Measurements from ENCODE around the gene MAPK4.

MAPK4 gene

GRCh38 chr18:50581517-50581916, 21.6 kb downstream of the MAPK4 start (continued):
- no peak for TF ChIP-seq ZNF335 (tag by site-specific recombination; conservative IDR thresholded peaks at IDR 0.05)
- TF ChIP-seq, protein P1, sequence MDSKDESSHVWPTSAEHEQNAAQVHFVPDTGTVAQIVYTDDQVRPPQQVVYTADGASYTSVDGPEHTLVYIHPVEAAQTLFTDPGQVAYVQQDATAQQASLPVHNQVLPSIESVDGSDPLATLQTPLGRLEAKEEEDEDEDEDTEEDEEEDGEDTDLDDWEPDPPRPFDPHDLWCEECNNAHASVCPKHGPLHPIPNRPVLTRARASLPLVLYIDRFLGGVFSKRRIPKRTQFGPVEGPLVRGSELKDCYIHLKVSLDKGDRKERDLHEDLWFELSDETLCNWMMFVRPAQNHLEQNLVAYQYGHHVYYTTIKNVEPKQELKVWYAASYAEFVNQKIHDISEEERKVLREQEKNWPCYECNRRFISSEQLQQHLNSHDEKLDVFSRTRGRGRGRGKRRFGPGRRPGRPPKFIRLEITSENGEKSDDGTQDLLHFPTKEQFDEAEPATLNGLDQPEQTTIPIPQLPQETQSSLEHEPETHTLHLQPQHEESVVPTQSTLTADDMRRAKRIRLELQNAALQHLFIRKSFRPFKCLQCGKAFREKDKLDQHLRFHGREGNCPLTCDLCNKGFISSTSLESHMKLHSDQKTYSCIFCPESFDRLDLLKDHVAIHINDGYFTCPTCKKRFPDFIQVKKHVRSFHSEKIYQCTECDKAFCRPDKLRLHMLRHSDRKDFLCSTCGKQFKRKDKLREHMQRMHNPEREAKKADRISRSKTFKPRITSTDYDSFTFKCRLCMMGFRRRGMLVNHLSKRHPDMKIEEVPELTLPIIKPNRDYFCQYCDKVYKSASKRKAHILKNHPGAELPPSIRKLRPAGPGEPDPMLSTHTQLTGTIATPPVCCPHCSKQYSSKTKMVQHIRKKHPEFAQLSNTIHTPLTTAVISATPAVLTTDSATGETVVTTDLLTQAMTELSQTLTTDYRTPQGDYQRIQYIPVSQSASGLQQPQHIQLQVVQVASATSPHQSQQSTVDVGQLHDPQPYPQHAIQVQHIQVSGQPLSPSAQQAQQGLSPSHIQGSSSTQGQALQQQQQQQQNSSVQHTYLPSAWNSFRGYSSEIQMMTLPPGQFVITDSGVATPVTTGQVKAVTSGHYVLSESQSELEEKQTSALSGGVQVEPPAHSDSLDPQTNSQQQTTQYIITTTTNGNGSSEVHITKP (tag by site-specific recombination; IDR thresholded peaks at IDR 0.05): no peak

DNA sequence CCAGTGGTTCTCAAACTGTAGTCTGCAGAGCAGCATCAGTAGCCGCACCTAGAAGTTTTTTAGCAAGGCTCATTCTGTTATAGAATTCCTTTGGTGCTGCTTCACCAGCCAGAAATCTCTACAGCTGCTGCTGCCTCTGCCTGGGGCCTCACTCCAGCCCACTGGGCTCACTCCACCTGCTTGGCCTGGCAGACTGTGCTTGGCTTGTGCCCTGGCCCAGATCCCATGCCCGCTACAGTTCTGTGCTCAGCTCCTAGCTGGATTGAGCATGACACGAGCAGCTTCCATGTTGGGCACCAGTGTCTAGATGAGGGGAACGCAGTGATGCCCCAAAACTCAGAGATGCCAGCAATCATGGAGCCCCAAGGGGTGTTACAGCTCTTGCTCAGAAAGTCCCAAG, 22.6 kb downstream of the MAPK4 start:
- Histone ChIP-seq H3K4me1 (ENCODE audit: control insufficient read depth, insufficient read depth, low read length) (no peaks in the 10 kb centered on the region), H3K27ac (ENCODE audit: extremely low read depth, low read depth, low read length) (no peak overlapping the region), H3K4me3 (ENCODE audit: low read depth, low read length) (no peak overlapping the region), H3K36me3 (ENCODE audit: control insufficient read depth in 2 of 2, insufficient read depth in 1 of 2, low read length in 2 of 2) (no peaks in the 10 kb centered on the region), H3K9me3 (ENCODE audit: control insufficient read depth, insufficient read depth, low read depth, low read length) (peaks cover 2% of the 10 kb centered on the region; the same call in 1 of the 2 replicates)
- TF ChIP-seq SP3 (tag by site-specific recombination; IDR thresholded peaks at IDR 0.05) (no peak), ZNF707 (tag by site-specific recombination; IDR thresholded peaks at IDR 0.05) (no peak), ZSCAN16 (tag by site-specific recombination; IDR thresholded peaks at IDR 0.05) (no peak), ZNF600 (tag by site-specific recombination; IDR thresholded peaks at IDR 0.05) (no peak), ZSCAN4 (tag by site-specific recombination; IDR thresholded peaks at IDR 0.05) (no peak), ZBTB7A (tag by site-specific recombination; IDR thresholded peaks at IDR 0.05; ENCODE audit: low read depth) (no peak), ZBTB1 (tag by site-specific recombination; IDR thresholded peaks at IDR 0.05) (no peak), HOXD13 (CRISPR knock-in tag; IDR thresholded peaks at IDR 0.05; ENCODE audit: borderline replicate concordance) (no peak), ZNF174 (tag by site-specific recombination; IDR thresholded peaks at IDR 0.05) (no peak), ZNF670 (tag by site-specific recombination; IDR thresholded peaks at IDR 0.05; ENCODE audit: low read depth) (no peak), ZNF155 (tag by site-specific recombination; IDR thresholded peaks at IDR 0.05) (no peak), ZNF513 (tag by site-specific recombination; IDR thresholded peaks at IDR 0.05) (no peak), ZNF133 (tag by site-specific recombination; IDR thresholded peaks at IDR 0.05) (no peak), ZBTB17 (tag by site-specific recombination; IDR thresholded peaks at IDR 0.05) (no peak), ZNF280D (tag by site-specific recombination; IDR thresholded peaks at IDR 0.05) (no peak), ZNF138 (tag by site-specific recombination; IDR thresholded peaks at IDR 0.05; ENCODE audit: borderline replicate concordance) (no peak), ZNF610 (tag by site-specific recombination; IDR thresholded peaks at IDR 0.05; ENCODE audit: borderline replicate concordance) (no peak)
- CTCF ChIA-PET: interaction anchor here (0.7 to 1.6 kb wide), 2 partner anchors 9 to 16 kb away, joined by 3 to 4 read pairs; no protein-coding TSS in a partner anchor
- POLR2A ChIA-PET: no interaction called here

All from HEK293 (cell line).